ENCODE results near the gene AKAP8. TPM values are rescaled to one million over a fixed set of nuclear protein-coding genes. Genes with fewer than 3 reads are reported as not detected.

Gene AKAP8
- total RNA-seq, 4 donors from 2014 or later = 21.6 to 75.2 (median 47.5) TPM

DNA sequence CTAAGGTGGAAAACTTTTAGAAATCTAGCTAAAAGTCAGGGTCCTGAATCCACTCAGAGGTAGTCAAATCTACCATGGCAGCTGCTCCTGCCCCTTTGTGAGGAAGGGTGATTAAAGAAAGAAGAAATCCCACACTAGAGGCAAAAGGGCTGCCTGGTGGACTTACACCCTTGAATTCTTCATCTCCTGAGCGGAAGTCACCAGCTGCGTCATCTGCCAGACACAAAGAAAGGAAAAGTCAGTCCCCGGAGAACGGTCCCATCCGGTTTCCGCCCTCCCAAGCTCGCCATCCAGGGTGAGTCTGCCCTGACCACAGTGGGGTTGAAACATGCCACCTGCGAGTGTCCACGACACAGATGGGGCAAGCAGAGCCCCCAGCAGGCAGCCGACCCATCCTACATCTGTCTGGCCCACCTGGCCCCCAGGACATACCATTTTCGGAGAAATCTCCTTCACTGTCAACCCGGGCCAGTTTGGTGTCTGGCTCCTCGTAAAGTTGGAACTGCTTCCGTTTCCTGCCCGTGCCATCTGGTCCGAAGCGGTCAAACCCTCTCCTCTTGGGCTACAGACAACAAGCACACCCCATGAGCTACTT lies 7.7 kb downstream of the AKAP8 start:
- H3K9me3 ChIP-seq = no peaks in the 10 kb centered on the region
- WGBS, 2 donors (ENCODE audit: low coverage in 1 of 2) = 94 to 100% methylated on average over 2 to 17 of the region's 17 CpGs
- no peak overlapping the region for H3K27ac ChIP-seq
- DNase-seq = no peak
- H3K27me3 ChIP-seq = no peaks in the 10 kb centered on the region
- peaks cover 0 to 53% (median 24%) of the 10 kb centered on the region in 4 donors for H3K36me3 ChIP-seq
- intact Hi-C loops (cut with DNase I; ENCODE audit: low total_unique reads) (no loop called here), in situ Hi-C loops (cut with MboI; ENCODE audit: low pct_ligation_motif_present in 1 of 4, low pct_unique_long_range_greater_than_20kb in 1 of 4, low sequenced_read_pairs in 3 of 4) (no loop called here)
- no peak overlapping the region for H3K4me3 ChIP-seq
- TF ChIP-seq, protein P1, sequence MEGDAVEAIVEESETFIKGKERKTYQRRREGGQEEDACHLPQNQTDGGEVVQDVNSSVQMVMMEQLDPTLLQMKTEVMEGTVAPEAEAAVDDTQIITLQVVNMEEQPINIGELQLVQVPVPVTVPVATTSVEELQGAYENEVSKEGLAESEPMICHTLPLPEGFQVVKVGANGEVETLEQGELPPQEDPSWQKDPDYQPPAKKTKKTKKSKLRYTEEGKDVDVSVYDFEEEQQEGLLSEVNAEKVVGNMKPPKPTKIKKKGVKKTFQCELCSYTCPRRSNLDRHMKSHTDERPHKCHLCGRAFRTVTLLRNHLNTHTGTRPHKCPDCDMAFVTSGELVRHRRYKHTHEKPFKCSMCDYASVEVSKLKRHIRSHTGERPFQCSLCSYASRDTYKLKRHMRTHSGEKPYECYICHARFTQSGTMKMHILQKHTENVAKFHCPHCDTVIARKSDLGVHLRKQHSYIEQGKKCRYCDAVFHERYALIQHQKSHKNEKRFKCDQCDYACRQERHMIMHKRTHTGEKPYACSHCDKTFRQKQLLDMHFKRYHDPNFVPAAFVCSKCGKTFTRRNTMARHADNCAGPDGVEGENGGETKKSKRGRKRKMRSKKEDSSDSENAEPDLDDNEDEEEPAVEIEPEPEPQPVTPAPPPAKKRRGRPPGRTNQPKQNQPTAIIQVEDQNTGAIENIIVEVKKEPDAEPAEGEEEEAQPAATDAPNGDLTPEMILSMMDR (IDR thresholded peaks at IDR 0.05) = no peak
- TF ChIP-seq EP300 (IDR thresholded peaks at IDR 0.05; ENCODE audit: low read depth) (no peak), POLR2AphosphoS5 (IDR thresholded peaks at IDR 0.05) (no peak), POLR2A (IDR thresholded peaks at IDR 0.05) (no peak)
- H3K4me1 ChIP-seq = peaks cover 5 to 24% (median 11%) of the 10 kb centered on the region in 4 donors

DNA sequence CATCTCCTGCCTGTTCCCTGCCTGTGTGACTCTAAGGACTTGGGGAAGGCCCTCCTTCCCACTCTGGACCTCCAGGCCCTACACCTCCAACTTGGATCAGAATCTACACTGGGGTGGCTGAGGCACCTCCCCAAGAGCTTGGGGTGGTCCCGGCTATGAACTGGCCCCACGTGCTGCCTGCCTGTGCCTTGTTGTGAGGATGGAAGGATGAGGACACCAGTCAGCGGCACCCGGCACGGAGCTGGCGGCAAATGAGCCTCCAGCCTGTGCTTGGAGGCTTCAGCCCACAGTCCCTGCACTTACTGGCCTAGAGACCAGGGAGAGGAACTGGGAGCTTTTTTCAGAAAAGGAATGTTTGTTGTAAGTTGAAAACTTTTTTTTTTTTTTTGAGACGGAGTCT lies 8.5 kb downstream of the AKAP8 start:
- TF ChIP-seq POLR2A (IDR thresholded peaks at IDR 0.05) (no peak), POLR2AphosphoS5 (IDR thresholded peaks at IDR 0.05) (no peak), EP300 (IDR thresholded peaks at IDR 0.05; ENCODE audit: low read depth) (no peak)
- TF ChIP-seq, protein P1 (IDR thresholded peaks at IDR 0.05) = no peak
- in situ Hi-C loops (cut with MboI; ENCODE audit: low pct_ligation_motif_present in 1 of 4, low pct_unique_long_range_greater_than_20kb in 1 of 4, low sequenced_read_pairs in 3 of 4) = no loop called here
- intact Hi-C loops (cut with DNase I; ENCODE audit: low total_unique reads) = no loop called here
- no peaks in the 10 kb centered on the region for H3K9me3 ChIP-seq
- peaks cover under 1 to 17% (median 6%) of the 10 kb centered on the region in 4 donors for H3K4me1 ChIP-seq
- H3K36me3 ChIP-seq = peaks cover 0 to 58% (median 28%) of the 10 kb centered on the region in 4 donors
- DNase-seq = no peak
- no peaks in the 10 kb centered on the region for H3K27me3 ChIP-seq
- WGBS, 2 donors (ENCODE audit: low coverage in 1 of 2) = 98 to 100% methylated on average over 1 to 7 of the region's 7 CpGs
- no peak overlapping the region for H3K27ac ChIP-seq
- H3K4me3 ChIP-seq = no peak overlapping the region

DNA sequence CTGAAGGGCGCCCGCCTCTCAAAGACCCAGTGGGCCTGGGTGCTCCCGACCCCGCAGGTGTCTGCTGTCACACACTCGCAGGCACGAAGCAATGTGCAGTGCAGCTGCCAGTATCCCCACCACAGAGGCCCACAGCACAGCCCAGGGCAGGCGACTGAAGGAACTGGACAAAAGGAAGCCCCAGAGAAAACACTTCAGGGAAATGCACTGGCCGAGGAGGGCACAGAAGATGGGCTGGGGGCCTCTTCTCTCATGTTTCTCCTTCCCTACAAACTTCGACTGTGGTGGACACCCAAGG lies 10.0 kb downstream of the AKAP8 start:
- in situ Hi-C loops (cut with MboI; ENCODE audit: low pct_ligation_motif_present in 1 of 4, low pct_unique_long_range_greater_than_20kb in 1 of 4, low sequenced_read_pairs in 3 of 4) (no loop called here), intact Hi-C loops (cut with DNase I; ENCODE audit: low total_unique reads) (no loop called here)
- H3K4me1 ChIP-seq = peaks cover 0 to 6% (median 2%) of the 10 kb centered on the region in 4 donors
- DNase-seq = no peak
- no peak overlapping the region for H3K4me3 ChIP-seq
- no peak for TF ChIP-seq POLR2A (IDR thresholded peaks at IDR 0.05)
- TF ChIP-seq, protein P1 (IDR thresholded peaks at IDR 0.05) = no peak
- TF ChIP-seq EP300 (IDR thresholded peaks at IDR 0.05; ENCODE audit: low read depth) = no peak
- TF ChIP-seq POLR2AphosphoS5 (IDR thresholded peaks at IDR 0.05) = no peak
- no peaks in the 10 kb centered on the region for H3K9me3 ChIP-seq
- peaks cover 0 to 71% (median 33%) of the 10 kb centered on the region in 4 donors for H3K36me3 ChIP-seq
- H3K27ac ChIP-seq = no peak overlapping the region
- no peaks in the 10 kb centered on the region for H3K27me3 ChIP-seq
- 93% methylated on average over 8 of the region's 9 CpGs; no CpG with 5 or more reads in 1 of the 2 donors for WGBS, 2 donors (ENCODE audit: low coverage in 1 of 2)

DNA sequence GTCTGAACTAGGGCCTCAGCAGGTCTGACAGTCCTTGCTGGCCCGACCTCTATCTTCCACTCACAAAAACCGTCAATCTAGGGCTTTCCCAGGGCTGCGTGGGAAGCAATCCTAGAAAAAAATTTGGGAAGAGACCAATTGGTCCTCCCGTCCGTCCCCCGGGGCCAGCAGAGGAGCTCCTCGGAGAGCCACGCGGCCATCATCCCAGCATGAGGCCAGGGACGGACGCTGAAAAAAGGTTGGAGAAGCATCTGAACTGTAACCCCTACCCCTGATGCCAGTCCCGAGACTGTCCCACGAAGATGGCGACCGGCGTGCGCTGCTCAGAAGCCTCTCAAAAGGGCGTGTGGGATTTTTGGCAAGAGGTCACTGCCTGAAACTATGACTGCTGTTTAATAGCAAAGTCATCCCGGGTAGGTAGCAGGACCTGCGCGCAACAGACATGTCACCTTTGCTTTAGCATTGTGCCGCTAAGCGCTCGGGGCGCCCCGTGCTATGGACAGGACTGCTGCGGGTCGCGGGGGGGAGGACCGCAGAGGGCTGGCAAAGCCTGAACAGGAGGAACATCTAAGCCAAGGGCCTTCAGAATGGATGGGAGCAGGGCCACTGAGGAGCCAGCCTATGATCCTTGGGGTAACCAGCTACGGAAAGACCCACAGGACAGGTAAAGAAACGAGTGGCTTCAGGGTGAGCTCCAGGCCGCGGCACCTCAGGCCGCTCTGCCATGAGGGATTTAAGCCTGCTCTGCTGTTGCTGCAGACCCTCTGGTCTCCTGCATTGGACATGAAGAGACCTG lies 10.6 kb downstream of the AKAP8 start:
- H3K4me1 ChIP-seq = peaks cover 0 to under 1% (median 0%) of the 10 kb centered on the region in 4 donors
- no peak overlapping the region for H3K27ac ChIP-seq
- DNase-seq = no peak
- no peaks in the 10 kb centered on the region for H3K9me3 ChIP-seq
- TF ChIP-seq POLR2AphosphoS5 (IDR thresholded peaks at IDR 0.05) = no peak
- TF ChIP-seq, protein P1 (IDR thresholded peaks at IDR 0.05) = no peak
- no peak for TF ChIP-seq POLR2A (IDR thresholded peaks at IDR 0.05)
- no peak overlapping the region for H3K4me3 ChIP-seq
- intact Hi-C loops (cut with DNase I; ENCODE audit: low total_unique reads) = no loop called here
- peaks cover 0 to 75% (median 35%) of the 10 kb centered on the region in 4 donors for H3K36me3 ChIP-seq
- 94 to 96% methylated on average over 11 to 34 of the region's 35 CpGs for whole genome bisulfite sequencing, 2 donors (ENCODE audit: low coverage in 1 of 2)
- no peaks in the 10 kb centered on the region for H3K27me3 ChIP-seq
- in situ Hi-C loops (cut with MboI; ENCODE audit: low pct_ligation_motif_present in 1 of 4, low pct_unique_long_range_greater_than_20kb in 1 of 4, low sequenced_read_pairs in 3 of 4) = no loop called here
